Measurements from ENCODE around the gene SERGEF.

GRCh38 chr11:17821648-17822400, 191.0 kb downstream of the SERGEF start:
- TF ChIP-seq, protein P1, sequence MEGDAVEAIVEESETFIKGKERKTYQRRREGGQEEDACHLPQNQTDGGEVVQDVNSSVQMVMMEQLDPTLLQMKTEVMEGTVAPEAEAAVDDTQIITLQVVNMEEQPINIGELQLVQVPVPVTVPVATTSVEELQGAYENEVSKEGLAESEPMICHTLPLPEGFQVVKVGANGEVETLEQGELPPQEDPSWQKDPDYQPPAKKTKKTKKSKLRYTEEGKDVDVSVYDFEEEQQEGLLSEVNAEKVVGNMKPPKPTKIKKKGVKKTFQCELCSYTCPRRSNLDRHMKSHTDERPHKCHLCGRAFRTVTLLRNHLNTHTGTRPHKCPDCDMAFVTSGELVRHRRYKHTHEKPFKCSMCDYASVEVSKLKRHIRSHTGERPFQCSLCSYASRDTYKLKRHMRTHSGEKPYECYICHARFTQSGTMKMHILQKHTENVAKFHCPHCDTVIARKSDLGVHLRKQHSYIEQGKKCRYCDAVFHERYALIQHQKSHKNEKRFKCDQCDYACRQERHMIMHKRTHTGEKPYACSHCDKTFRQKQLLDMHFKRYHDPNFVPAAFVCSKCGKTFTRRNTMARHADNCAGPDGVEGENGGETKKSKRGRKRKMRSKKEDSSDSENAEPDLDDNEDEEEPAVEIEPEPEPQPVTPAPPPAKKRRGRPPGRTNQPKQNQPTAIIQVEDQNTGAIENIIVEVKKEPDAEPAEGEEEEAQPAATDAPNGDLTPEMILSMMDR (IDR thresholded peaks at IDR 0.05) = no peak
- TF ChIP-seq POLR2AphosphoS5 (IDR thresholded peaks at IDR 0.05) = peak in 3 of 4 donors; percentile 33 to 51 (median 50)
